ENCODE measurements around the gene PINLYP.
A peak's percentile ranks its signal among the peaks of the same experiment; 100 is the strongest.

Gene PINLYP

DNA sequence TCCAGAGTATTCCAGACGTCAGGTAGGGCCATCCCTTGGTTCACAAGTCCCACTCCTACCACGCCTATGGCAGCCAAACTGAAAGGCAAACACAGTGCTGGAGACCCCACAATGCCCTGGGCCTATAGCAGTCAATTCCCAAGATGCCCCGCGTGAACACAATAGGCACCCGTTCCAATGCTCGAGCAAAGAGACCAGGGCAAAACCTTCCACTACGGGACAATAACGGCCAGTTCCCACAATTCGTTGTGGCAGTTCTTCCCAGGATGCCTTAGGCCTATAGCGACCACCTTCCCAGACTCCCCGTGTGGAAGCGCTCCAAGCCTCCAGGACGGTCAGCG, 43.3 kb downstream of the PINLYP start:
- H3K27me3 ChIP-seq (replicated peaks; ENCODE audit: control insufficient read depth, insufficient read depth, low read length), result no peaks in the 10 kb centered on the region

DNA sequence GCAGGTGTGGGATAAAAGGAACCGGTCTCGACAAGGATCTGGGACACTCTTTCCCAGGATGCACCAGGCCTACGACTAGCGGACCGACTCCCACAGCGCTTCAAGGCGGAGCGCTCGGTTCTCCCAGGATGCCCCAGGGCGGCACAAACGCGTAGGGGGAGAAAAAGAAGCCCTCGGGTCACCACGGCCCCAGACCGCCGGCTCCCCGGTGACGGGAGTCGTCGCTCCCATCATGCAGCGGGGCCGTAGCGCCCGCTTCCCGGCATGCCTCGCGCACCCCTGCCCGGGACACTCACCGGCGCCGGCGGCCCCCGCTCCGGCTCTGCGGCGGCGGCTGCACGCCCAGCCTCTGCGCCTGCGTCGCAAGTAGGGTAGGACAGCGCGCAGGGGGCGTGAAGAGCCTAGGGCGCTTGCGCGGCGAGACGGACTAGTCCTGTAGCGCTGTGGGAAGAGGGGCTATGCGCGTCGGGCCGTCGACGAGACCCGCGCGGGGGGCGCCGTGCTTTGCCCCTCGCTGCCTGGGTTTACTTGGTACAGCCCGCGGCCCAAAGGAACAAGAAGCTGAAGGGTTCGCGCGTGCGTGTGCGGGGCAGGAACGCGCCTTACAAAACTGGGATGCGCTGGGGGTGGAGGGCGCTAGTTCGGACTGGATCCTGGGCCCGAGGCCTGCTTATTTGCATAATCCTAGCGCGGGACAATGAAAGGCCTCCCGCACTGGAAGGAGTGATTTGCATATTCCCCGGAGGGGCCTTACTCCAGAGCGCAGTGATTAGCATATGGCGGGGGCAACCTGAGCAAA, 43.9 kb downstream of the PINLYP start, which contains the start of gene ZNF428:
ZNF428 (minus strand) TSS at position 368 of the 799 bp plus-strand sequence. CDS start 5,325 bp downstream, outside the sequence.
- peak; percentile 92 for DNase-seq (ENCODE audit: extremely low read depth, insufficient read length)
- TF ChIP-seq, protein P1, sequence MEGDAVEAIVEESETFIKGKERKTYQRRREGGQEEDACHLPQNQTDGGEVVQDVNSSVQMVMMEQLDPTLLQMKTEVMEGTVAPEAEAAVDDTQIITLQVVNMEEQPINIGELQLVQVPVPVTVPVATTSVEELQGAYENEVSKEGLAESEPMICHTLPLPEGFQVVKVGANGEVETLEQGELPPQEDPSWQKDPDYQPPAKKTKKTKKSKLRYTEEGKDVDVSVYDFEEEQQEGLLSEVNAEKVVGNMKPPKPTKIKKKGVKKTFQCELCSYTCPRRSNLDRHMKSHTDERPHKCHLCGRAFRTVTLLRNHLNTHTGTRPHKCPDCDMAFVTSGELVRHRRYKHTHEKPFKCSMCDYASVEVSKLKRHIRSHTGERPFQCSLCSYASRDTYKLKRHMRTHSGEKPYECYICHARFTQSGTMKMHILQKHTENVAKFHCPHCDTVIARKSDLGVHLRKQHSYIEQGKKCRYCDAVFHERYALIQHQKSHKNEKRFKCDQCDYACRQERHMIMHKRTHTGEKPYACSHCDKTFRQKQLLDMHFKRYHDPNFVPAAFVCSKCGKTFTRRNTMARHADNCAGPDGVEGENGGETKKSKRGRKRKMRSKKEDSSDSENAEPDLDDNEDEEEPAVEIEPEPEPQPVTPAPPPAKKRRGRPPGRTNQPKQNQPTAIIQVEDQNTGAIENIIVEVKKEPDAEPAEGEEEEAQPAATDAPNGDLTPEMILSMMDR (IDR thresholded peaks at IDR 0.05; ENCODE audit: insufficient read depth, low read length, poor library complexity, severe bottlenecking), result no peak
- Histone ChIP-seq H3K27me3 (replicated peaks; ENCODE audit: control insufficient read depth, insufficient read depth, low read length) (no peaks in the 10 kb centered on the region), H3K36me3 (ENCODE audit: control insufficient read depth, insufficient read depth, low read length) (no peaks in the 10 kb centered on the region), H3K4me3 (replicated peaks; ENCODE audit: low read depth, low read length) (peak within 1 kb of the TSS; percentile 84)

More for the DNA sequence above, 43.3 kb downstream of the PINLYP start:
- no peak for DNase-seq (ENCODE audit: extremely low read depth, insufficient read length)
- Histone ChIP-seq H3K4me3 (replicated peaks; ENCODE audit: low read depth, low read length) (peak overlapping the region; percentile 84), H3K36me3 (ENCODE audit: control insufficient read depth, insufficient read depth, low read length) (no peaks in the 10 kb centered on the region)
- TF ChIP-seq, protein P1 (IDR thresholded peaks at IDR 0.05; ENCODE audit: insufficient read depth, low read length, poor library complexity, severe bottlenecking), result no peak

DNA sequence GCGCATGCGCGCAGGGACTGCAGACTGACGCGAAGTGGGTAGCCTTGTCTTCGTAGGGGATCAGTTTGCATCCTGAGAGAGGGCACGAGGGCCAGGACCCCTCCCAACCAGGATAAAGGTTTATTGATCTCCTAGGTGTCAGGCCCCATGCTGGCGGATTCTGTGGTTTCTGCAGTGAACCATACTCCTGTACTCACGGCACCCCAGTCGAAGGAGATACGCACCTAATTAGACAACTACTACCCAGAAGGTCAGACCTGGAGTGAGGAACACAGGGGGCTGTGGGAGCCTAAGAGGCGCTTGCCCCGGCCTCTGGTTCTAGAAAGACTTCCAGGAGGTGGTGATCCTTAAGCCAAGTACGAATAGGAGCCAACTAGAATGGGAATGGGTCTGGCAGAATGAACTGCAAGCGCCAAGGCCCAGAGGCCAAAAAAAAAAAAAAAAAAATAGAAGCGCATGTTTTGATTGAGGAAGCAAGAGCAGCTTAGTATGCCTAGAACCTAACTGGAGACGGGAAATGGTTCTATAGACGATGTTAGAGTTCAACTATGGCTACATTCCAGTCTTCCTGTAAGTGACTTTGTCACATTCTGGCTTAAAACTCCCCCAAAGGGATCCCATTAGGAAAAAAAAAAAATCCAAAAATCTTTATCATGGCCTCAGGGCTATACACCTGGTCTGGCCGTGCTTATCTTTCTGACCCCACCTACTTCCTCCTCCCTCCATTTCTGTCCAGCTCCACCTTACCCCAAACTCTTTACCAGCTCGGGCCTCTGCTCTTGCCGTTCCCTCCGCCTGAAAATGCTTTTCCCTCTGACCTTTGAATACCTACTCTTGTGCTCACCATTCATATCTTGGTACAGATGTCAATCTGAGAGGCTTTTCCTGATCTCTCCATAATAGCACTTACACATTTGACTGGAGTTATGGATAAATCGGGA, 44.7 kb downstream of the PINLYP start:
- H3K4me3 ChIP-seq (replicated peaks; ENCODE audit: low read depth, low read length), result peak overlapping the region; percentile 84
- H3K27me3 ChIP-seq (replicated peaks; ENCODE audit: control insufficient read depth, insufficient read depth, low read length), result no peaks in the 10 kb centered on the region
- H3K36me3 ChIP-seq (ENCODE audit: control insufficient read depth, insufficient read depth, low read length), result no peaks in the 10 kb centered on the region
- DNase-seq (ENCODE audit: extremely low read depth, insufficient read length), result no peak
- TF ChIP-seq, protein P1 (IDR thresholded peaks at IDR 0.05; ENCODE audit: insufficient read depth, low read length, poor library complexity, severe bottlenecking), result no peak

DNA sequence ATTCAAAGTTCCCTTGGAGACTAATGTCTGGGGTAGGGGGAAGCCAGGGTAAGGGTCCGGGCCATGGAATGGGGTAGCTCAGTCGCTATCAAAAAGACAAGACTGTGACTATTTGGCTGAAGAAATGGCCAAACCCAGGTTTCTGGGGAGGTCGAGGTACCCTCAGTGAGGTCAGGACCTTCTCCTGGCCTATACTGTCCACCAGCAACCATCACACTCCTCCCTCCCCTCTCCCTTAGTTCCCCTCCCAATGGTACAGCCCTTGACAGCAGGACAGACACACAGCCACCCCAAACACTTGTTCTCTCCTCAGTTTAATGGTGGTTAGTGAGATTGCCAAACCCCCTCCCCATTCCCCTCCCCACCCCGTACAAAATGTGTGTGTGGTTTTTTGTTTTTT, 46.5 kb downstream of the PINLYP start:
- no peak for DNase-seq (ENCODE audit: extremely low read depth, insufficient read length)
- Histone ChIP-seq H3K36me3 (ENCODE audit: control insufficient read depth, insufficient read depth, low read length) (no peaks in the 10 kb centered on the region), H3K4me3 (replicated peaks; ENCODE audit: low read depth, low read length) (no peak overlapping the region), H3K27me3 (replicated peaks; ENCODE audit: control insufficient read depth, insufficient read depth, low read length) (no peaks in the 10 kb centered on the region)
- TF ChIP-seq, protein P1 (IDR thresholded peaks at IDR 0.05; ENCODE audit: insufficient read depth, low read length, poor library complexity, severe bottlenecking), result no peak

DNA sequence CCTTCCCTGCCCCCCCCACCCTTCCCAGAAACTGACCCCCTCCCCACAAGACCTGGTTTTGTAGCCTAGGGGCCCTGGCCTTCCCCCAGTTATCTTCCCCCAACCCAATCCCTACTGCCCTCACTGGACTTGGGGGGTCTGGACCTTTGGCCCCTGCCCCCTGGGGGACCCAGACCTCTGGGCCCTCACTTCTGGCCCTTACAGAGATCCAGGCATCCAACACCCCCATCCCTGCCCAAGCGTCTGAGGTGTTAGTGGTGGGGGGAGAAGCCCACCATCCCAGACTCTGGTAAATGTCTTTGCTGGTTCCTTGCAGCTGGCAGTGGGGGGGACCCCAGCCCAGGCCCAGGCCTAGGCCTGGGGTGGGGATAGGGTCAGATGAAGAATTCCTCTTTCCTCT, 47.4 kb downstream of the PINLYP start:
- Histone ChIP-seq H3K27me3 (replicated peaks; ENCODE audit: control insufficient read depth, insufficient read depth, low read length) (no peaks in the 10 kb centered on the region), H3K4me3 (replicated peaks; ENCODE audit: low read depth, low read length) (no peak overlapping the region), H3K36me3 (ENCODE audit: control insufficient read depth, insufficient read depth, low read length) (no peaks in the 10 kb centered on the region)
- TF ChIP-seq, protein P1 (IDR thresholded peaks at IDR 0.05; ENCODE audit: insufficient read depth, low read length, poor library complexity, severe bottlenecking), result no peak
- no peak for DNase-seq (ENCODE audit: extremely low read depth, insufficient read length)

Data from GM06990 (cell line).